Hematopoietic multipotent progenitor cell (in vitro differentiated cells): Measurements from ENCODE around the gene TSPAN4. TPM values are rescaled to one million over a fixed set of nuclear protein-coding genes. Genes with fewer than 3 reads are reported as not detected.
A peak's percentile ranks its signal among the peaks of the same experiment; 100 is the strongest.

ENCODE experiments used
- DNase-seq, 3 donors: peaks; one replicate each; pipeline ENCODE4 v3.0.0-alpha.2; 2011 to 2015; ENCODE audit warnings: low read depth in 2 of 3, low spot score in 2 of 3
- total RNA-seq: library from RNA; depleted of rRNA; stranded (reverse); fragments of >200 nt; gene quantifications from one replicate; pipeline ENCODE4 v1.2.3, GENCODE V29; 2012

The TSPAN4 gene
- total RNA-seq, 1 donor: 48.2 TPM

- no peak for DNase-seq
These were observed 19.5 kb downstream of the TSPAN4 start for GRCh38 chr11:862081-862661.

GRCh38 chr11:862696-863022 is 20.0 kb downstream of the TSPAN4 start:
- DNase-seq: no peak

- no peak for DNase-seq
These were observed 20.6 kb downstream of the TSPAN4 start for GRCh38 chr11:863023-863909.

GRCh38 chr11:863910-864827 is 21.5 kb downstream of the TSPAN4 start:
- no peak for DNase-seq

- DNase-seq: no peak
These were observed 22.2 kb downstream of the TSPAN4 start for GRCh38 chr11:864898-865297.

GRCh38 chr11:865462-866430 is 23.1 kb downstream of the TSPAN4 start:
- DNase-seq: no peak

GRCh38 chr11:866481-866880 is 23.8 kb downstream of the TSPAN4 start:
- no peak for DNase-seq

- no peak for DNase-seq
These were observed 25.3 kb downstream of the TSPAN4 start for GRCh38 chr11:867856-868358.

- DNase-seq: no peak
These were observed 25.7 kb downstream of the TSPAN4 start for GRCh38 chr11:868394-868793.

GRCh38 chr11:868802-869201 is 26.1 kb downstream of the TSPAN4 start:
- no peak for DNase-seq

GRCh38 chr11:869399-870126 is 26.9 kb downstream of the TSPAN4 start:
- DNase-seq: no peak

GRCh38 chr11:870127-870413 is 27.4 kb downstream of the TSPAN4 start:
- DNase-seq: no peak

- DNase-seq: no peak
These were observed 27.8 kb downstream of the TSPAN4 start for GRCh38 chr11:870418-870817.

- no peak for DNase-seq
These were observed 28.8 kb downstream of the TSPAN4 start for GRCh38 chr11:871472-871871.

- DNase-seq: no peak
These were observed 30.1 kb downstream of the TSPAN4 start for GRCh38 chr11:872799-873198.

GRCh38 chr11:873706-874105 is 31.1 kb downstream of the TSPAN4 start:
- DNase-seq: no peak

- no peak for DNase-seq
These were observed 32.6 kb downstream of the TSPAN4 start for GRCh38 chr11:875203-875602.

GRCh38 chr11:875769-876301 is 33.2 kb downstream of the TSPAN4 start:
- peak in 1 of 3 donors; percentile 14 for DNase-seq

GRCh38 chr11:876545-876944 is 33.9 kb downstream of the TSPAN4 start:
- no peak for DNase-seq
